GM18526 (cell line): Measurements from ENCODE around the gene DPP6.

Source experiments
- POLR2A ChIP-seq: IDR thresholded peaks from 3 replicates; pipeline ENCODE4 v1.6.1; 2011; ENCODE audit not compliant: insufficient read length; ENCODE audit errors: extremely low read depth

Gene DPP6

DNA sequence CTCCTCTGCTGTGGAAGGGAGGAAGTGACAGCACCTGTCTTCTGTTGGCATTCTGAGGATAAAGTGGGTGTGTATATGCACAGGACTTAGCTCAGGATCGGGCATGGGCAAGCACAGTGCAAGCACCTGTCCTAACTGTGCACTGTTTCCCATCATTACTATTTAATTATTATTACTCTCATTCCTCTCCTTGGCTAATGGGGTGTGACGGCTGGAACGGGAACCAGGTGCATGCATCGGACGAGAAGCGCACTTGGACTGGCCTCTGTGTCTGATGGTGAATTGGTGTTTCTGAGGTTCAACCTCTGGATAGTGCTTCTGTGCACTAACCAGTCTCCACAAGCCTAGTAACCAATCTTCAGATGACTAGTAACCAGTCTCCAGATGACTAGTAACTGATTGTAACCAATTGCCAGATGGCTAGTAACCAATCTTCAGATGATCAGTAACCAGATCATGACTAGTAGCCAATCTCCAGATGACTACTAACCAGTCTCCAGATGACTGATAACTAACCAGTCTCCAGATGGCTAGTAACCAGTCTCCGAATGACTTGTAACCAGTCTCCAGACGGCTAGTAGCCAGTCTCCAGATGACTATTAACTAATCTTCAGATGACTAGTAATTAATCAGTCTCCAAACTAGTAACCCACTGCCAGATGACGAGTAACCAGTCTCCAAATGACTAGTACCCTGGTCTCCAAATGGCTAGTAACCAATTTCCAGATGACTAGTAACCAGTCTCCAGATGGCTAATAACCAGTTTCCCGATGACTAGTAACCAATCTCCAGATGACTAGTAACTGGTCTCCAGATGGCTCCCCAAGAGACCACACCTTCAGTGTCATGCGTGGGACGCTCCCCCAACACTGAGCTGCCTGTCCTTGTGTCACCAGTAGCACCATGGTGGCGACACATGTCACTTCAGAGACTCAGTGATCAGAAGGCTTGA lies 864.9 kb downstream of the DPP6 start:
- no peak for TF ChIP-seq POLR2A

DNA sequence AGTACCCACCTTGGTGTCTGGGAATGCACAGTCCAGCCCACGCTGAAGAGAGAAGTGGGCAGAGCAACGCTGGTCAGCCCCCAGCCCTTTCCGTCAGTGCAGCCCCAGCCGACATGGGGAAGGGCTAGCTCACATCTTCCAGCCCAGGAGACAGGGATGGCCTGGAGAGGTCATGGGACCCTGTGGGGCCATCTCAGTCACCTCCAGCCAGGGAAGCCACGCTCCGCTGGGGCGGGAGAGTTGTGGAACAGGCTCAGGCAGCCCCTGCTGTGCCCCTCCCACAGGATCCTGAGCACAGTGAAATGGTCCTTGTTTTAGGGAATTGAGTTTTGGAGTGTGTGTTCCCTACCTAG lies 865.6 kb downstream of the DPP6 start:
- no peak for TF ChIP-seq POLR2A

- TF ChIP-seq POLR2A = no peak
These were observed 866.1 kb downstream of the DPP6 start for GRCh38 chr7:154918266-154918665.

- TF ChIP-seq POLR2A = no peak
These were observed 866.5 kb downstream of the DPP6 start for GRCh38 chr7:154918741-154919140.

DNA sequence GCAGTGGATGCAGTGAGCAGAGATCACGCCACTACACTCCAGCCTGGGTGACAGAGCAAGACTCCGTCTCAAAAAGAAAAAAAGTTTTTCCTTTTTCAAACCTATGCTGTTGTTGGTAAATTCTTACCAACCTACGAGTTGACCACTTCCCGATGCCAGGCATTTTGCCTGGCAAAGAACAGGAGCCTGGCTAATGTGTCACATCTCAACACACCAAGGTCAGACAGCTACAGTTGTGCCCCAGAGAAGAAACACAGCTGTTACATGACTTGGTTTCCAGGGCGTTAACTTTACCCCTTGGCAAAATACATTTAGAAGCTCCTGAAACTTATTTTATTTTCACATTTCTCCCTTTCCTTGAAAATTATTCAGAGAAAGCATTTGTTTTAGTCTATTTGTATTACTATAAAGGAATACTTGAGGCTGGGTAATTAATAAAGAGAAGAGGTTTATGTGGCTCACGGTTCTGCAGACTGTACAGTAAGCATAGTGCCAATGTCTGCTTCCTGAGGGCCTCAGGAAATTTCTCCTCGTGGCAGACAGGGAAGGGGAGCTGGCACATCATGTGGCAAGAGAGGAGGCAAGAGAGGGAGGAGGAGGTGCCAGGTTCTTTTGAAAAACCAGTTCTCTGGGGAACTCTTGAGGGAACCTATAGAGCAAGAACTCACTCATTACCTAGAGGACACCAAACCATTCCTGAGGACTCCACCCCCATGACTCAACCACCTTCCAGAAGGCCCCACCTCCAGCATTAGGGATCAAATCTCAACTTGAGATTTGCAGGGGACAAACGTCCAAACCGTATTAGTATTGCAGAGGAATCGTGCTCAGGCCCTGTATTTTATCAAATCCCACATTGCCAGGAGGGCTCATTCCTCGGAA lies 867.4 kb downstream of the DPP6 start:
- no peak for TF ChIP-seq POLR2A

DNA sequence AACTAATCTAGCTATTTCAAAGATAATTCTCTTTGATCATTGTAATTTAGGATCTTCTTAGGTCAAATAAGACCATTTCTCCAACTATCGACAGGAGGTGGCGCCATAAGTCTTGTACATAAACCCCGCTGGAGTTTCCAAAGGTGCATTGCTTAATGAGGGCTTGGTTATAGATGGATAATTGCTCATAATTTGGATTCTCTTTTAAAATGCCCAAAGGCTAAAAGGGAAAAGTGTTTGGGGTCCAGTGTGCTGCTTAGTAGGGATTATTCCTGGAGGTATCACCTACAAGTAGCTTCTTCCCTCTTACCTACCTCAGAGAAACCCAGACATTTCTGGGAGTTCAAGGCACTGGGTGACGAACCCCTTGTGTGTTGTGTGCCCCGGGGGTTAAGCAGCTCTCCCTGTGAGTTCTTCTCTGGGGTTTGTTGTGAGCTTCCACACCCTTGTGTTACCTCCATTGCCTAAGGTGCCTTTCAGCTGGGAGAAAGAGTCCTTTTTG lies 875.5 kb downstream of the DPP6 start:
- TF ChIP-seq POLR2A = no peak

DNA sequence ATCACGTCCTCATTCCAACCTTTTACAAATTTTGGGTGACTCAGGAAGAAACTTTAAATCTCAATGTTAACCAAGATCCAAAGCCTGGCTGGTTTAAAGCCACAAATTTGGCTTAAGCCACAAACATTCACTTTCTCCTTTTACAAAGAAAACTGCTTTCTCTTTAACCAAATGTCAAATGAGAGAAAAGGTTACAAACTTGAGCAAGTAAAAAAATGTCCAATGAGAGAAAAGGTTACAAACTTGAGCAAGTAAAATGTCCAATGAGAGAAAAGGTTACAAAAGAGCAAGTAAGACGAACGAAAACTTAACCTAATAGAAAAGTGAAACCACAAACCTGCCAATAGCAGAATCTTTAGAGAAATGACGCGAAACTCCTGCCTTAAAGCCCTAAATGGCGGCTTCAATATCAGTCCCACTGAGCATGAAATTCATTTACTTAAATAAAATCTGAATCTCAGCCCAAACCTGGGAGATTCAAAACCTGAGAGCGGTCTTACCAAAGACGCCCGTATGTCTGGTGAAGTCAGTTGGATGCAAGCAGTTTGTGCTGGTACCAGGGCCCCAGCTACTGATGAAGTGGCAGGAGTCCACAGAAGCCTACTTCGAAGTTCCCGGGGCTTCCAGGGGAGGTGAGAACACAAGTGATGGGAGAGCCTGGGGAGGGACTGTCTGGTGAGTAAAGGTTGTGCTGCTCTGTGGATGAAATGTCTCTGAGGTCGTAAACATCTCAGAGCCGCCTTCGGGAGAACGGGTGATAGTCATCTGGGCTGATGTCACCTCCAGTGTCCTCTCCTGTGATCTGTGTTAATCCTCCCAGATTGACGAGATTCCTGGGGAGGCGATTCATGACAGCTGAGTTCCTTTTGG lies 876.2 kb downstream of the DPP6 start:
- no peak for TF ChIP-seq POLR2A

DNA sequence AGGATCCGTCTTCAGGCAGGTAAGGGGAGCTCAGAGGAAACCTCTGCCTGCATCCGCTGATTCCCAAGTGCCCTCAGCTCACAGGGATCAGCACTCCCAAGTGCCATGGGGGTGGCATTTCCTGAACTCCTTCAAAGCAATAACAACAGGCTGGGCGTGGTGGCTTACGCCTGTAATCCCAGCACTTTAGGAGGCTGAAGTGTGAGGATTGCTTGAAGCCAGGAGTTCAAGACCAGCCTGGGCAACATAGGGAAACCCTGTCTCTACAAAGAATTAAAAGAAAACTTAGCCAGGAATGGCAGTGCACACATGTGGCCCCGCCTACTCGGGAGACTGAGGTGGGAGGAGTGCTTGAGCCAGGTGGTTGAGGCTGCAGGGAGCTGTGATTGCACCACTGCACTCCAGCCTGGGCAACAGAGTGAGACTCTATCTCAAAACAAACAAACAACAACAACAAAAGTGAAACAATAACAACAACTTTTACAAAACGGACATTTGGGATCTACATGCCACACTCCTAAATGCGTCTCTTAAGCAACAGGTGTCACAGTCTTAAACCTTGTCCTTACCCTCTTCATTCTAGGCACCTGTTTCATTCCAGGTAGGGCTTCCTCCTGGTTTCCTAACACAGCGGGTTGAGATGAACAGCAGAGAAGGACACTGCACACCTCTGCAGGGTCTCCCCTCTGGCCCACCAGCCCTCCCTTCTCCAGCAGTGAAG lies 877.0 kb downstream of the DPP6 start:
- TF ChIP-seq POLR2A = no peak

- TF ChIP-seq POLR2A = no peak
These were observed 879.7 kb downstream of the DPP6 start for GRCh38 chr7:154931906-154932305.

DNA sequence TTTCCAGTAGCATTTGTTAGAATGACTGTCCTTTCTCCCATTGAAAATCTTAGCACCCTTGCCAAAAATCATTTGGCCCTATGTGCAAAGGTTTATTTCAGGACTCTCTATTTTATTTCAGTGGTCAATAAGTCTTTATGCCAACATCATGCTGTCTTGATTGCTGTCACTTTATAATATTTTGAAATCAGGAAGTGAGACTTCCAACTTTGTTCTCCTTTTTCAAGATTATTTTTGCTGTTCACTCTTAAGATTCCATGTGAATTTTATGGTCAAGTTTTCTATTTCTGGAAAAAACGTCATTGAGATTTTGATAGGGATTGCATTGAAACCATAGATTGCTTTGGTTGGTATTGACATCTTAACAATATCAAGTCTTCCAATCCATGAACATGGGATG lies 885.6 kb downstream of the DPP6 start:
- TF ChIP-seq POLR2A = no peak

- no peak for TF ChIP-seq POLR2A
These were observed 890.5 kb downstream of the DPP6 start for GRCh38 chr7:154942691-154943090.
